ENCODE measurements around the gene HPN.
"Not testable (repeated sequence)": the region's sequence is repeated elsewhere in the genome, so short reads cannot be mapped to it uniquely, and the experiment has no call there.

DNA sequence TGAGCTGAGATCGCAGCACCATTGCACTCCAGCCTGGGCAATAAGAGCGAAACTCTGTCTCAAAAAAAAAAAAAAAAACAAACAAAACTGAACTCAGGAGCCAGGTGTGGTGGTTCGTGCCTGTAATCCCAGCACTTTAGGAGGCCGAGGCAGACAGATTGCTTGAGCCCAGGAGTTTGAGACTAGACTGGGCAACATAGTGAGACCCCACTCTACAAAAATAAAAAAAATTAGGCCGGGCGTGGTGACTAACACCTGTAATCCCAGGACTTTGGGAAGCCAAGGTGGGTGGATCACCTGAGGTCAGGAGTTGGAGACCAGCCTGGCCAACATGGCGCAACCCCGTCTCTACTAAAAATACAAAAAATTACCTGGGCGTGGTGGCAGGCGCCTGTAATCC lies 60.4 kb downstream of the HPN start:
- TF ChIP-seq SRY (CRISPR knock-in tag; IDR thresholded peaks at IDR 0.05); TP53 (CRISPR knock-in tag; conservative IDR thresholded peaks at IDR 0.05): not testable (repeated sequence)
- TF ChIP-seq, protein P1, sequence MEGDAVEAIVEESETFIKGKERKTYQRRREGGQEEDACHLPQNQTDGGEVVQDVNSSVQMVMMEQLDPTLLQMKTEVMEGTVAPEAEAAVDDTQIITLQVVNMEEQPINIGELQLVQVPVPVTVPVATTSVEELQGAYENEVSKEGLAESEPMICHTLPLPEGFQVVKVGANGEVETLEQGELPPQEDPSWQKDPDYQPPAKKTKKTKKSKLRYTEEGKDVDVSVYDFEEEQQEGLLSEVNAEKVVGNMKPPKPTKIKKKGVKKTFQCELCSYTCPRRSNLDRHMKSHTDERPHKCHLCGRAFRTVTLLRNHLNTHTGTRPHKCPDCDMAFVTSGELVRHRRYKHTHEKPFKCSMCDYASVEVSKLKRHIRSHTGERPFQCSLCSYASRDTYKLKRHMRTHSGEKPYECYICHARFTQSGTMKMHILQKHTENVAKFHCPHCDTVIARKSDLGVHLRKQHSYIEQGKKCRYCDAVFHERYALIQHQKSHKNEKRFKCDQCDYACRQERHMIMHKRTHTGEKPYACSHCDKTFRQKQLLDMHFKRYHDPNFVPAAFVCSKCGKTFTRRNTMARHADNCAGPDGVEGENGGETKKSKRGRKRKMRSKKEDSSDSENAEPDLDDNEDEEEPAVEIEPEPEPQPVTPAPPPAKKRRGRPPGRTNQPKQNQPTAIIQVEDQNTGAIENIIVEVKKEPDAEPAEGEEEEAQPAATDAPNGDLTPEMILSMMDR (CRISPR knock-in tag; IDR thresholded peaks at IDR 0.05) = not testable (repeated sequence)
